Calu3 (cell line): ENCODE measurements around the gene CDK16. TPM values are rescaled to one million over a fixed set of nuclear protein-coding genes. Genes with fewer than 3 reads are reported as not detected.
A peak's percentile ranks its signal among the peaks of the same experiment; 100 is the strongest.

ENCODE experiments used
- BruUV-seq: library from RNA; stranded (reverse); fragments of 400-500 nt; replicated peaks from 2 replicates; lab custom pipeline; 2021; lab: Mats Ljungman, UMichigan
- CTCF ChIA-PET: fragments of 300-600 bp; sonication (Branson Sonifier 250); formaldehyde crosslinking; loops from one replicate; lab custom pipeline; 2022; ENCODE audit warnings: antibody characterized with exemption; lab: Charles Lee
- DNase-seq: peaks from one replicate; pipeline ENCODE4 v3.0.0; 2022
- H3K27ac Mint-ChIP-seq: one replicate; pipeline ENCODE4 v1.8.0; 2022; ENCODE audit warnings: mixed read lengths; ENCODE audit not compliant: unreplicated experiment
- H3K27me3 Mint-ChIP-seq: one replicate; pipeline ENCODE4 v1.8.0; 2022; ENCODE audit warnings: mixed read lengths; ENCODE audit not compliant: unreplicated experiment
- H3K36me3 Mint-ChIP-seq: one replicate; pipeline ENCODE4 v1.8.0; 2022; ENCODE audit warnings: mild to moderate bottlenecking, moderate library complexity, mixed read lengths; ENCODE audit not compliant: insufficient read depth, unreplicated experiment
- H3K4me1 Mint-ChIP-seq: one replicate; pipeline ENCODE4 v1.8.0; 2022; ENCODE audit warnings: mild to moderate bottlenecking, low read depth, mixed read lengths; ENCODE audit not compliant: unreplicated experiment
- H3K4me3 Mint-ChIP-seq: one replicate; pipeline ENCODE4 v1.8.0; 2022; ENCODE audit warnings: mild to moderate bottlenecking, low read depth, moderate library complexity, mixed read lengths; ENCODE audit not compliant: unreplicated experiment
- H3K9me3 Mint-ChIP-seq: one replicate; pipeline ENCODE4 v1.8.0; 2022; ENCODE audit warnings: low read depth, mixed read lengths; ENCODE audit not compliant: unreplicated experiment
- intact Hi-C: fragments of 100-400 bp; cut with micrococcal nuclease; formaldehyde crosslinking; loops from one replicate; pipeline ENCODE4 v1.10.0; 2022; ENCODE audit not compliant: unreplicated experiment
- total RNA-seq: library from RNA; stranded (reverse); gene quantifications from 2 replicates; pipeline ENCODE4 v1.2.3, GENCODE V29; 2022
- TF ChIP-seq, protein P1 (sequence below): fragments of 200-600 bp; IDR thresholded peaks from one replicate; pipeline ENCODE4 v1.8.0; 2022; ENCODE audit warnings: antibody characterized with exemption; ENCODE audit not compliant: unreplicated experiment

CDK16 gene
- total RNA-seq, 1 experiment from 2014 or later: 154 TPM

- no TSS peak for BruUV-seq
- TF ChIP-seq, protein P1, sequence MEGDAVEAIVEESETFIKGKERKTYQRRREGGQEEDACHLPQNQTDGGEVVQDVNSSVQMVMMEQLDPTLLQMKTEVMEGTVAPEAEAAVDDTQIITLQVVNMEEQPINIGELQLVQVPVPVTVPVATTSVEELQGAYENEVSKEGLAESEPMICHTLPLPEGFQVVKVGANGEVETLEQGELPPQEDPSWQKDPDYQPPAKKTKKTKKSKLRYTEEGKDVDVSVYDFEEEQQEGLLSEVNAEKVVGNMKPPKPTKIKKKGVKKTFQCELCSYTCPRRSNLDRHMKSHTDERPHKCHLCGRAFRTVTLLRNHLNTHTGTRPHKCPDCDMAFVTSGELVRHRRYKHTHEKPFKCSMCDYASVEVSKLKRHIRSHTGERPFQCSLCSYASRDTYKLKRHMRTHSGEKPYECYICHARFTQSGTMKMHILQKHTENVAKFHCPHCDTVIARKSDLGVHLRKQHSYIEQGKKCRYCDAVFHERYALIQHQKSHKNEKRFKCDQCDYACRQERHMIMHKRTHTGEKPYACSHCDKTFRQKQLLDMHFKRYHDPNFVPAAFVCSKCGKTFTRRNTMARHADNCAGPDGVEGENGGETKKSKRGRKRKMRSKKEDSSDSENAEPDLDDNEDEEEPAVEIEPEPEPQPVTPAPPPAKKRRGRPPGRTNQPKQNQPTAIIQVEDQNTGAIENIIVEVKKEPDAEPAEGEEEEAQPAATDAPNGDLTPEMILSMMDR: no peak
- DNase-seq: peak; percentile 96
- H3K4me1 Mint-ChIP-seq: peaks cover 47% of the 10 kb centered on the region
- peak overlapping the region; percentile 97 for H3K27ac Mint-ChIP-seq
- peak overlapping the region; percentile 100 for H3K4me3 Mint-ChIP-seq
- H3K27me3 Mint-ChIP-seq: no peaks in the 10 kb centered on the region
- intact Hi-C loops: no loop called here
- CTCF ChIA-PET: interaction anchor here (0.6 to 1.0 kb wide), 7 partner anchors 15 to 425 kb away, joined by 3 to 6 read pairs (median 3); partner anchors contain the start of genes RBM10 and USP11
- H3K36me3 Mint-ChIP-seq: peaks cover 69% of the 10 kb centered on the region
- no peaks in the 10 kb centered on the region for H3K9me3 Mint-ChIP-seq
Observed at GRCh38 chrX:47217852-47218279, 615 bp upstream of the CDK16 start.

DNA sequence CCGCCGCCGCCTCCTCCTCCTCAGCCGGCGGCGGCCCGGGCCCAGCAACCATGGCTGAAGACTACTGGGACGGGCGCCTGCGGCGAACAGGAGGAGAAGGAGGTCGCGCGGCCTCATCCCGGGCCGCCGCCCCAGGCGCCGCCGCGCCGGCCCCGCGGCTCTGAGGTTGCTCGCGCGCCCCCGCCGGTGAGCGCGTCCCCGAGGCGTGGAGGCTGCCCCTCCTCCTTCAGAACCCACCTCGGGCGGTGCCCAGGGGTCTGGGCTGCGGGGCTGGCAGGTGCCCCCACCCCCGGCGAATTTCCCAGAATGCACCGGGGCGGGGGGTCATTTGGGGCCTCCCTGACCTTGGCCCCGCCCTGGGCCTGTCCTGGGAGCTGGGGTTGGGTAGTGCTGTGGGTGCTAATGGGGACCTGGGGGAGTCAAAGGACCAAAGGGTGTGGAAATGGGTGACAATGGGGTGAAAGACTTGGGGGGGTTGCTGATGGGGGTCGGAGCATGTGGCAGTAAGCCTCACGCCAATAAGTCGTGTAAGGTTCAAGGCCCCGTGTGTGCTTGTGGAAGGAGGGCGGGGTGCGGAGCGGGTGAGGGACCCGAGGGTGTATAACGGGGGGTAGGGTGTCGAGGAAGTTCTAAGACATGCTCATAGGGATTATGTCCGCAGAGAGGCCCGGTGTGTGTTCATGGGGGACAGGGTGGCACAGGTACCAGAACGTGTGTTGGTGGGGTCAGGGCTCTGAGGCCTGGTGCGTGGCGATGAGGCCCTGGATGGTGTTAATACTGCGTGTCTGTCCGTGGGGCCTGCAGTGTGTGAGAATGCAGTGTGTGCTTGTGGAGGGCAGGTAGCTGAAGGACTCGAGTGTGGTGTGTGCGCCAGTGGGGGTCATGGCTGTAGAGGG lies 687 bp downstream of the CDK16 start:
- CTCF ChIA-PET: interaction anchor here (0.9 kb wide), 1 partner anchor 163 kb away, joined by 8 read pairs; no protein-coding TSS in a partner anchor
- intact Hi-C loops: no loop called here
- Mint-ChIP-seq H3K27ac (peak overlapping the region; percentile 97), H3K27me3 (no peaks in the 10 kb centered on the region), H3K4me1 (peaks cover 47% of the 10 kb centered on the region), H3K9me3 (no peaks in the 10 kb centered on the region), H3K4me3 (peak overlapping the region; percentile 100), H3K36me3 (peaks cover 72% of the 10 kb centered on the region)
- DNase-seq: peak; percentile 54
- no TSS peak for BruUV-seq
- TF ChIP-seq, protein P1: no peak

DNA sequence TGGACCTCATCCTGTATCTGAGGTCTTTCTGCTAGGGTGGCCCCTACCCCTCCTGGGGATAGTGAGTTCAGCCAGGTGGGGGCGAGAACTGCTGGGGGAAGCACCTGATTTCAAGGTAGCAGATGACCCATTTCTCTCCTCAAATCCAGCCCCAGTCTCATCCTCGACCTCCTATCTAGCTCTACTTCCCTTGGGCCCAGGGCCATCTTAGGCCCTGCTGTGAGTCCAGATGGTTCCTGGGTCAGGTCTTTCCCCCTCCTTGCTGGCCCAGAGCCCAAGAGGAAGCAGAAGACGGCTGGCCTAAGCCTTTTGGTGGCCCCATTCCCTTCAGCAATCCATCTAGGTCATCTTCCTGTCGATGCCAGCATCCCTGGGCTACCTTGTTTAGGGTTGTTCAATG lies 3.3 kb downstream of the CDK16 start:
- intact Hi-C loops: no loop called here
- Mint-ChIP-seq H3K27ac (peak overlapping the region; percentile 39), H3K36me3 (peaks cover 75% of the 10 kb centered on the region), H3K27me3 (no peaks in the 10 kb centered on the region), H3K4me1 (peaks cover 37% of the 10 kb centered on the region), H3K9me3 (no peaks in the 10 kb centered on the region), H3K4me3 (no peak overlapping the region)
- CTCF ChIA-PET: no interaction called here
- TF ChIP-seq, protein P1: no peak
- BruUV-seq: no TSS peak
- DNase-seq: no peak

DNA sequence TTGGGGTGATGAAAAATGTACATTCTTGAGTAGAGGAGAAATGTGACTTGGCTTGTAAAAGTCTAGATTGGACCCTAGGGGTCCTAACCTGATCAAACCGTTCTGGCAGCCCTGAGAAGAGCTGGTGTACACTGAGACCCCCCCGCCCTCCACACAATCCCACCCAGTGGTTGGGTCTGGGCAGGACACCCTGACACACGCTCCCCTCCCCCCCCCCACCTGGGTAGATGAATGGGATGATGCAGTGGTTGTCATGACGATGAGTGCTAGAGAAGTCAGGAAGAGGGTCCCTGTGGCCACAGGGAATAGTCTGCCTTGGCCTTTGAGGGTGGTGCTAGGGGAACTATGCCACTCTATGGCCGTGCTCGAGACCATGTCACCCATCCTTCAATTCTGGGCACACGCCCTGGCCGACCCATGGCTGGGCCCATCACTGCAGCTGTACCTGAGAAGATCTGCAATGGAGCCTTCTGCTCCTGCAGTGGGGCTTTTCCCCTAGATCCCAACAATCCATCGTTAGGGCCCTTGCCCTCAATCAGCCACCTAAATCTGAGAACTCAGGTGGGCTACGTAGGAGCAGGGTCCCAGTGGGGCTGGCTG lies 4.4 kb downstream of the CDK16 start:
- CTCF ChIA-PET: no interaction called here
- Mint-ChIP-seq H3K4me1 (peaks cover 28% of the 10 kb centered on the region), H3K27me3 (no peaks in the 10 kb centered on the region), H3K36me3 (peaks cover 67% of the 10 kb centered on the region), H3K9me3 (no peaks in the 10 kb centered on the region), H3K27ac (no peak overlapping the region), H3K4me3 (no peak overlapping the region)
- no TSS peak for BruUV-seq
- no peak for DNase-seq
- TF ChIP-seq, protein P1: no peak
- intact Hi-C loops: no loop called here
